Measurements from ENCODE around the gene FBXO2. TPM values are rescaled to one million over a fixed set of nuclear protein-coding genes. Genes with fewer than 3 reads are reported as not detected.

FBXO2 gene
- total and polyA plus RNA-seq, 2 of the 4 experiments (the other 2 are of a cell fraction), result 0.36 to 1.7 TPM

DNA sequence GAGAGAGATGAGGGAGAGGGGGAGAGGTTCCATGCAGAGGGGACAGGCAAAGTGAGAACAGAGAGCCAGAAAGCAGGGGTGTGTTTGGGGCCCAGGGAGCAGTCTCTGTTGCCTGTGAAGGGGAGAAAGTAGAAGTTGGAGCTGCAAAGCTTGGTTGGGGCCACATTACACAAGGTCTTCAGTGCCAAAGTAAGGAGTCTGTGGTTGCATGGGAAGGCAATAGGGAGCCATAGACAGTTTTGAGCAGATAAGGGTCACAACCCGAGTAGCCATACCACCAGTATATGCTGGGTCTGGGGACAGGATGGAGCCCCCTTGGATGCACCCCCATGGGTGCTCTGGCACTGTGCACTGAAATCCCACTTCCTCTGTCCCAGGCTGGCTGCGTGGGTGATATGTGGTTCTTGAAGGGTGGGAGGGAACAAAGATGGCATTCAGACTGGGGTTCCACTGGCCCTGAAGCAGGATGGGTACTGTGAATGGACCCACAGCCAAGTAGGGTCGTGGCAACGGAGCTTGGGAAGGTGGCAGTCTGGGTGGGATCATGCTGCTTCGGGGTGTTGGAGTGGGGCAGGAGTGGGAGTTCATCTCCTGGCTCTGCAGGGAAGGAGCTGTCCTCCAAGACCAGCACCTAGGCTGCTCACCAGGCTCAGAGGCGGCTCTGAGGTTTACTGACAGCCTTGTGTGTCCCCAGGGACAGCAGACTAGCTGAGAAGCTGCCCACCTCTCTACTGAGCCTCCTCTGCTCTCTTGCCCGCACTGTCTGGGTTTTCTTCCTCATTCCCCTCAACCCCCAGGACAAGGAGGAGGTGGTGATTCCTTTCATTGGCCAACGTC, 49.3 kb upstream of the FBXO2 start:
- no TSS peak for BruUV-seq (replicated peaks)
- no peak overlapping the region for H2AK5ac ChIP-seq (ENCODE audit: low read depth, low read length)
- H3K23ac ChIP-seq (ENCODE audit: low read depth, low read length), result no peak overlapping the region
- in situ Hi-C loops (cut with MboI; ENCODE audit: low sequenced_read_pairs), result no loop called here
- dilution Hi-C loops (cut with HindIII; ENCODE audit: low sequenced_read_pairs, unreplicated experiment), result no loop called here
- H3K27ac ChIP-seq (ENCODE audit: insufficient read depth, low read length), result no peak overlapping the region
- H3K9ac ChIP-seq (ENCODE audit: low read depth, low read length), result no peak overlapping the region
- H3K18ac ChIP-seq (ENCODE audit: low read depth, low read length), result no peak overlapping the region
- peaks cover 59% of the 10 kb centered on the region for H3K27me3 ChIP-seq (ENCODE audit: control insufficient read depth, insufficient read depth, low read length)
- H2BK5ac ChIP-seq (ENCODE audit: low read depth, low read length, poor library complexity, severe bottlenecking), result no peak overlapping the region
- H3K9me3 ChIP-seq (ENCODE audit: control insufficient read depth, insufficient read depth, low read length), result no peaks in the 10 kb centered on the region
- intact Hi-C loops (cut with micrococcal nuclease), result no loop called here
- no peak overlapping the region for H3K4ac ChIP-seq (ENCODE audit: low read depth, low read length)
- no peak overlapping the region for H2AFZ ChIP-seq (replicated peaks; ENCODE audit: low read length, poor library complexity)
- H2BK120ac ChIP-seq (ENCODE audit: low read depth, low read length), result no peak overlapping the region
- H3K9me1 ChIP-seq (ENCODE audit: insufficient read depth, low read length), result peaks cover 4% of the 10 kb centered on the region
- ChIA-PET CTCF (no interaction called here), POLR2A (ENCODE audit: unreplicated experiment) (no interaction called here)
- no peak overlapping the region for H4K5ac ChIP-seq (ENCODE audit: low read depth, low read length)
- no peak overlapping the region for H4K8ac ChIP-seq (ENCODE audit: low read depth in 2 of 2, low read length in 2 of 2)
- H3K4me2 ChIP-seq (ENCODE audit: low read depth, low read length), result no peak overlapping the region
- no peaks in the 10 kb centered on the region for H4K20me1 ChIP-seq (ENCODE audit: insufficient read depth, low read length)
- H2BK15ac ChIP-seq (ENCODE audit: low read depth, low read length), result no peak overlapping the region
- H2BK20ac ChIP-seq (ENCODE audit: low read depth, low read length), result no peak overlapping the region
- no peaks in the 10 kb centered on the region for H3K36me3 ChIP-seq (ENCODE audit: control insufficient read depth, insufficient read depth, low read length)
- DNase-seq (no peak), ATAC-seq (ENCODE audit: low read depth) (no peak; the same call in 1 of the 2 replicates)
- no peaks in the 10 kb centered on the region; the same call in 1 of the 2 replicates for H3K4me1 ChIP-seq (ENCODE audit: control insufficient read depth, insufficient read depth, low read length)
- H3K4me3 ChIP-seq (ENCODE audit: insufficient read depth, low read depth, low read length), result no peak overlapping the region
- WGBS, 2 experiments (ENCODE audit: extremely low coverage in 2 of 2, insufficient read length in 1 of 2), result 71% methylated on average over 1 of the region's 8 CpGs; no CpG with 5 or more reads in 1 of the 2 experiments
- H4K91ac ChIP-seq (ENCODE audit: insufficient read depth, low read depth, low read length), result no peak overlapping the region
- H3K79me1 ChIP-seq (ENCODE audit: low read depth in 1 of 2, low read length in 2 of 2), result no peaks in the 10 kb centered on the region
- H3K14ac ChIP-seq (replicated peaks; ENCODE audit: low read depth, low read length), result no peak overlapping the region
- TF ChIP-seq MAFK (IDR thresholded peaks at IDR 0.05; ENCODE audit: low read depth, low read length) (no peak), CEBPB (IDR thresholded peaks at IDR 0.05; ENCODE audit: low read depth, low read length) (no peak), NFE2L2 (IDR thresholded peaks at IDR 0.05; ENCODE audit: low read depth, low read length) (no peak), RCOR1 (IDR thresholded peaks at IDR 0.05; ENCODE audit: insufficient replicate concordance, low read length) (no peak)
- no peak overlapping the region for H3K56ac ChIP-seq (ENCODE audit: extremely low read depth, insufficient read depth, low read length)
- no peak overlapping the region for H2AK9ac ChIP-seq (replicated peaks; ENCODE audit: low read depth, low read length, poor library complexity)

Measured in IMR-90 (cell line).